GM12864 (cell line): ENCODE data around the gene TMSB4X.
A peak's percentile ranks its signal among the peaks of the same experiment; 100 is the strongest.

ENCODE experiments used
- DNase-seq: peaks from one replicate; pipeline ENCODE4 v3.0.0-alpha.2; 2011; ENCODE audit warnings: low read depth
- H3K4me3 ChIP-seq: 2 replicates; pipeline ENCODE4 v1.5.1; 2011; ENCODE audit warnings: mild to moderate bottlenecking, low read depth, low read length, control low read depth
- TF ChIP-seq, protein P1 (sequence below): IDR thresholded peaks from 2 replicates; pipeline ENCODE4 v1.5.1; 2011; ENCODE audit warnings: low read depth, mild to moderate bottlenecking, moderate library complexity, low read length, control low read depth, inconsistent platforms; ENCODE audit errors: missing control alignments

TMSB4X gene

DNA sequence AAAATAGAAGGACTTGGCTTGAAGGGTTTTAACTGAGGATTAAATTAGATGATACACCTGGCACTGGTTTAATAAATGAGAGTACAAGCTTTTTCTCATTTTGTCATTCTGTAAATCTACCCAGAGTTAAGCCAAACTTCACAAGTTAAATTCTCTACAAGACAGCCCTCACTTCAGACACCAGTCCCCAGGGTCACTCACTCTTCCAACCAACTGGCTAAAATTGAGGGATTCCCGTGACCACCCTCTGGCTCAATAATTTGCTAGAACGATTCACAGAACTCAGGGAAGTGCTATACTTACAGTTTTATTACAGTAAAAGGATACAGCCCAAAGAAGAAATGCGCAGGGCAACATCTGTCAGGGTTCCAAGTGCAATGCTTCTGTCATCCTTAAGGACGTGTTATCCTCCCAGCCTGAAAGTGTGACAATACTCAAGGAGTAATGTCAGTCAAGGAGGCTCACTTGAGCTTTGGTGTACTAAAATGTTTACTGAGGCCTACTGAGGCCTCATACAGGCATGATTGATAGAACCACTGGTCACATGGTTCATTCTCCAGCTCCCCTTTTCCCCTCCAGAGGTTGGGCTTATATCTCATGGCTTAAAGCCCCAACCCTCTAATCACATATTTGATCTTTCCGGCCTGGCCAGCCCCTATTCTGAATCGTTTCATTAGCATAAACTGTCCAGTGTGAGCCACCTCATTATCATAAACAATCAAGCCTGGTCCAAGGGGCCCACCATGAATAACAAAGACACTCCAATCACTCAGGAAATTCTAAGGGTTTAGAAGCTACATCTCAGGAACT lies 9.6 kb upstream of the TMSB4X start:
- DNase-seq = no peak
- no peak overlapping the region for H3K4me3 ChIP-seq
- TF ChIP-seq, protein P1, sequence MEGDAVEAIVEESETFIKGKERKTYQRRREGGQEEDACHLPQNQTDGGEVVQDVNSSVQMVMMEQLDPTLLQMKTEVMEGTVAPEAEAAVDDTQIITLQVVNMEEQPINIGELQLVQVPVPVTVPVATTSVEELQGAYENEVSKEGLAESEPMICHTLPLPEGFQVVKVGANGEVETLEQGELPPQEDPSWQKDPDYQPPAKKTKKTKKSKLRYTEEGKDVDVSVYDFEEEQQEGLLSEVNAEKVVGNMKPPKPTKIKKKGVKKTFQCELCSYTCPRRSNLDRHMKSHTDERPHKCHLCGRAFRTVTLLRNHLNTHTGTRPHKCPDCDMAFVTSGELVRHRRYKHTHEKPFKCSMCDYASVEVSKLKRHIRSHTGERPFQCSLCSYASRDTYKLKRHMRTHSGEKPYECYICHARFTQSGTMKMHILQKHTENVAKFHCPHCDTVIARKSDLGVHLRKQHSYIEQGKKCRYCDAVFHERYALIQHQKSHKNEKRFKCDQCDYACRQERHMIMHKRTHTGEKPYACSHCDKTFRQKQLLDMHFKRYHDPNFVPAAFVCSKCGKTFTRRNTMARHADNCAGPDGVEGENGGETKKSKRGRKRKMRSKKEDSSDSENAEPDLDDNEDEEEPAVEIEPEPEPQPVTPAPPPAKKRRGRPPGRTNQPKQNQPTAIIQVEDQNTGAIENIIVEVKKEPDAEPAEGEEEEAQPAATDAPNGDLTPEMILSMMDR = no peak

DNA sequence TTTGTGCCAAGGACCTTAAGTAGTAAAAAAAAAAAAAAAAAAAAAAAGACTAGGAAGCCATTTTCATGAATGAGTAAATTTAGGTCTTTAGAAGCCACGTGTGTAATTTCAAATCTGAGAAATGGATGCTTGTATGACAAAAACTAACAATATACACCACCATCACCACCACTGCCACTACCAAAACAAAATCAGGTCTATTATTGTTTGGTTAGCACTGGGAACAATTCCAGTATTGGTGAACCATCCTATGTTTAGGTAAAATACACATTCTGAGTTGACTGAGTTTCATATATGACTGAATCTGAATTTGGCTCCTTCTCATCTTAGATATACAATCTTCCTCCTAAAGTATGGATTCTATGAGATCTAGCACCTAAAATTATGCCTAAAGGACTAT lies 8.8 kb upstream of the TMSB4X start:
- no peak for DNase-seq

DNA sequence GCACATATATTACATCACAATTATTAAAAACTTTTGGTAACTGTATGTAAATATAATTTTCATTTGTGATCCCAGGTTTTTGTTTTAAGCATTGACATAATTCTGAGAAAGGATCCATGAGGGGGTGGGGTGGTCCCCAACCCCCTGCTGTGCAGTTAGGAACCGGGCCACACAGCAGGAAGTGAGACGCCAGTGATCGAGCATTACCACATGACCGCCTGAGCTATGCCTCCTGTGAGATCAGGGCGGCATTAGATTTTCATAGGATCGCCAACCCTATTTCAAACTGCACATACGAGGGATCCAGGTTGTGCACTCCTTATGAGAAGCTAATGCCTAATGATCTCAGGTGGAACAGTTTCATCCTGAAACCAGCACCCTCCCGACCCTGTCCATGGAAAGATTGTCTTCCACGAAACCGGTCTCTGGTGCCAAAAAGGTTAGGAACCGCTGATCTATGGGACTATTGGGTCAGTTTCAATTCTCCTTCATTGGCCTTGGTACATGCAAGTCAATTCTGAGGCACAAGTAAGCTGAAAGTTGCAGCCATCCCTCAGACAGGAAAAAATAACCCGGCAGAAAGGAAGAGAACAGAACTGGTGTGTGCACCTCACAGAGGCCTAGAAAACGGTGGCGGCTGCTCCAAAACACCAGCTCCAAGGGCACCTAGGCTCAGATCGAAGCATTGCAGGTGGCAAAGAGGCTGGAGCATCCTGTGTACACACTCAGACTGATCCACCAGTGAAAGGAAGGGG lies 7.0 kb upstream of the TMSB4X start:
- no peak for DNase-seq
- no peak overlapping the region for H3K4me3 ChIP-seq
- TF ChIP-seq, protein P1 = no peak

More for the DNA sequence above, 8.8 kb upstream of the TMSB4X start:
- H3K4me3 ChIP-seq = no peak overlapping the region
- TF ChIP-seq, protein P1 = no peak

- no peak for DNase-seq
- TF ChIP-seq, protein P1 = no peak
- peak overlapping the region; percentile 61; the same call in 1 of the 2 replicates for H3K4me3 ChIP-seq
These were observed 4.2 kb upstream of the TMSB4X start for GRCh38 chrX:12970691-12971202.

DNA sequence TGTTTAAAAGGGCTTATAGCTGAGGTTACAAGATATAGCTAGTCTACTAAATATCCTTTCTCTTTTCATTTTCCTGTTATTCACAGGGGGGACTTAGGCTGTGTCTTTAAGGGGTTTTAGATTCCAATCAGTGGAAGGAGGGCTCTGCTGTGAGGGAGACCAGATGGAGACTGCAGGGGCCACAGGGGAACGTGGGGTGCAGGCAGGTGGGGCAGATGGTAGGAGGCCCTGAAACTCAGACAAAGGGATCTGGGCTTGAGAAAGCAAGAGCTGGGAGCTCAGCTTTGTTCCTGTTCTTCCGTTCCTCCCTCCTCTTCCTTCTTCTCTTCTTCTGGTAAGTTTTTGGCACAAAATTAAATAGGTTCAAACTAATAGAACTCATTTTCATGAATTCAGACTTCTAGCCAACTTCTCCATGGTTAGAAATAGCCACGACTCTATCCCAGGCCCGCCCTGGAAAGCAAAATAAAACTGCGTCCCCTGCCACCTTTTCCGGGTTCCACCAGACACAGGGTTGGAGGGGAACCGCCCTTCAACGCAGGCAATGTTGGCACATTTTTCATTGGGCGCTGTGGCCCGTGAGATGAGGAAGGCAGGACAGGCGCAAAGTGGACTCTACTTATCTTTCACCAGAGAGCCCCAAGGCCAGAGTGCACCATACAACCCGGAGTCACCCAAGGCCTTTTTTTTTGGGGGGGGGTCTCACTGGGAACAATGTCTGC lies 3.5 kb upstream of the TMSB4X start:
- no peak for DNase-seq
- TF ChIP-seq, protein P1 = no peak
- peak overlapping the region; percentile 61 for H3K4me3 ChIP-seq

- TF ChIP-seq, protein P1 = no peak
- DNase-seq = no peak
- H3K4me3 ChIP-seq = peak overlapping the region; percentile 61
These were observed 2.7 kb upstream of the TMSB4X start for GRCh38 chrX:12972243-12972642.
